ENCODE results near the gene CRLF3.
"Not testable (repeated sequence)": the region's sequence is repeated elsewhere in the genome, so short reads cannot be mapped to it uniquely, and the experiment has no call there.

CRLF3 gene

DNA sequence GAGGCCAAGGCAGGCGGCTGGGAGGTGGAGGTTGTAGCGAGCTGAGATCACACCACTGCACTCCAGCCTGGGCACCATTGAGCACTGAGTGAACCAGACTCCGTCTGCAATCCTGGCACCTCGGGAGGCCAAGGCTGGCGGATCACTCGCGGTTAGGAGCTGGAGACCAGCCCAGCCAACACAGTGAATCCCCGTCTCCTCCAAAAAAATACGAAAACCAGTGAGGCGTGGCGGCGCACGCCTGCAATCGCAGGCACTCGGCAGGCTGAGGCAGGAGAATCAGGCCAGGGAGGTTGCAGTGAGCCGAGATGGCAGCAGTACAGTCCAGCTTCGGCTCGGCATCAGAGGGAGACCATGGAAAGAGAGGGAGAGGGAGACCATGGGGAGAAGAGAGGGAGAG is 88.1 kb downstream of the CRLF3 start:
- DNase-seq (ENCODE audit: low read depth in 2 of 2) = not testable (repeated sequence)

DNA sequence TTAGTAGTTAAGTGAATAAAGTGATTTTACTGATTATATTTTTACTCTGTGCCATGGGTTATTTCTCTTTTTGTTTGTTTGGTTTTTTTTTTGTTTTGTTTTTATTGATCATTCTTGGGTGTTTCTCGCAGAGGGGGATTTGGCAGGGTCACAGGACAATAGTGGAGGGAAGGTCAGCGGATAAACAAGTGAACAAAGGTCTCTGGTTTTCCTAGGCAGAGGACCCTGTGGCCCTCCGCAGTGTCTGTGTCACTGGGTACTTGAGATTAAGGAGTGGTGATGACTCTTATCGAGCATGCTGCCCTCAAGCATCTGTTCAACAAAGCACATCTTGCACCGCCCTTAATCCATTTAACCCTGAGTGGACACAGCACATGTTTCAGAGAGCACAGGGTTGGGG is 88.8 kb downstream of the CRLF3 start:
- DNase-seq (ENCODE audit: low read depth in 2 of 2) = not testable (repeated sequence)

DNA sequence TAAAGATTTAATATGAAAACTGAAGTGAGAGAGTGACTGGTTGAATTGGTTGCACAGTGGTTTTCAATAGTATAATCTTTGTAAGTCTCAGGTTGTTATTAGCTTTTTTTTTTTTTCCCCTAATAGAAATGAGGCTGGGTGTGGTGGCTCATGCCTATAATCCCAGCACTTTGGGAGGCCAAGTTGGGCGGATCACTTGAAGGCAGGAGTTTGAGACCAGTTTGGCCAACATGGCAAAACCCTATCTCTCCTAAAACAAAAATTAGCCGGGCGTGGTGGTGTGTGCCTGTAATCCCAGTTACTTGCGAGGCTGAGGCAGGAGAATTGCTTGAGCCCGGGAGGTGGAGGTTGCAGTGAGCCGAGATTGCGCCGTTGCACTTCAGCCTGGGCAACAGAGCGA is 89.3 kb downstream of the CRLF3 start:
- not testable (repeated sequence) for DNase-seq (ENCODE audit: low read depth in 2 of 2)

DNA sequence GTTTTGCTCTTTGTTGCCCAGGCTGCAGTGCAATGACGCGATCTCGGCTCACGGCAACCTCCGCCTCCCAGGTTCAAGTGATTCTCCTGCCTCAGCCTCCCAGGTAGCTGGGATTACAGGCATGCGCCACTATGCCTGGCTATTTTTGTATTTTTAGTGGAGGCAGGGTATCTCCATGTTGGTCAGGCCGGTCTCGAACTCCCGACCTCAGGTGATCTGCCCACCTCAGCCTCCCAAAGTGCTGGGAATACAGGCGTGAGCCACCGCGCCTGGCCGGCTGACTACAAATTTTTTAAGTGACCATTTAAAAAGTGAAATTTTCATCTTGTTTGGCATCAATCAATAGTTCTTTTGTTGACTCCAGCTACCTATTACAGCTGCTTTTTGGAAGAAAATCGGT is 90.3 kb downstream of the CRLF3 start:
- not testable (repeated sequence) for DNase-seq (ENCODE audit: low read depth in 2 of 2)

All from stimulated activated CD8-positive, alpha-beta memory T cell treated with anti-CD3 and anti-CD28 coated beads, Interleukin-7, amount 100 ng/mL, for 4 hours (primary cell).